Smooth muscle cell (in vitro differentiated cells): Measurements from ENCODE around the gene IQUB. TPM values are rescaled to one million over a fixed set of nuclear protein-coding genes. Genes with fewer than 3 reads are reported as not detected.

ENCODE experiments used
- DNase-seq: peaks from one replicate; lab custom pipeline; 2025; ENCODE audit not compliant: unreplicated experiment; lab: John Stamatoyannopoulos, UW
- H2AFZ ChIP-seq: fragments of 200-600 bp; sonication (generic); 2 replicates; pipeline ENCODE4 v1.6.0; 2016; ENCODE audit warnings: antibody characterized with exemption, low read depth, mild to moderate bottlenecking
- H3F3A ChIP-seq: fragments of 200-600 bp; sonication (generic); 2 replicates; pipeline ENCODE4 v1.6.0; 2017; ENCODE audit warnings: antibody characterized with exemption, low read depth
- H3K27ac ChIP-seq: fragments of 200-600 bp; sonication (generic); 2 replicates; pipeline ENCODE4 v1.5.1; 2016; ENCODE audit warnings: low read depth, mild to moderate bottlenecking
- H3K27me3 ChIP-seq: fragments of 200-600 bp; sonication (generic); 2 replicates; pipeline ENCODE4 v1.6.1; 2016; ENCODE audit warnings: low read depth, mild to moderate bottlenecking
- H3K36me3 ChIP-seq: fragments of 200-600 bp; sonication (generic); 2 replicates; pipeline ENCODE4 v1.5.1; 2016; ENCODE audit warnings: low read depth
- H3K4me1 ChIP-seq: fragments of 200-600 bp; sonication (generic); 2 replicates; pipeline ENCODE4 v1.5.1; 2016; ENCODE audit warnings: low read depth
- H3K4me2 ChIP-seq: fragments of 200-600 bp; sonication (generic); 2 replicates; pipeline ENCODE4 v1.6.0; 2016; ENCODE audit warnings: mild to moderate bottlenecking
- H3K4me3 ChIP-seq: fragments of 200-600 bp; sonication (generic); 2 replicates; pipeline ENCODE4 v1.5.1; 2016; ENCODE audit warnings: mild to moderate bottlenecking
- H3K79me2 ChIP-seq: fragments of 200-600 bp; sonication (generic); 2 replicates; pipeline ENCODE4 v1.6.0; 2016; ENCODE audit warnings: low read depth, mild to moderate bottlenecking
- H3K9ac ChIP-seq: fragments of 200-600 bp; sonication (generic); 2 replicates; pipeline ENCODE4 v1.6.0; 2016; ENCODE audit warnings: low read depth
- H3K9me3 ChIP-seq: fragments of 200-600 bp; sonication (generic); replicated peaks from 2 replicates; pipeline ENCODE4 v1.5.1; 2016; ENCODE audit warnings: low read depth
- H4K20me1 ChIP-seq: fragments of 200-600 bp; sonication (generic); 2 replicates; pipeline ENCODE4 v1.6.0; 2016; ENCODE audit warnings: low read depth
- WGBS: methylation state at CpG from one replicate; pipeline ENCODE4 v1.1.7; 2016; ENCODE audit warnings: low lambda C conversion rate; 5-methylcytosine and 5-hydroxymethylcytosine counted together
- polyA plus RNA-seq: library from polyadenylated mRNA; unstranded; fragments of >200 nt; fragmentation: Nextera tagmentation; extraction: Ambion mirVana; gene quantifications from 2 replicates; pipeline ENCODE4 v1.2.1, GENCODE V29; 2016
- total RNA-seq: library from RNA; depleted of rRNA; stranded (reverse); fragments of >200 nt; gene quantifications from 2 replicates; pipeline ENCODE4 v1.2.3, GENCODE V29; 2014
- TF ChIP-seq, protein P1 (sequence below): fragments of 200-600 bp; sonication (generic); IDR thresholded peaks from 2 replicates; pipeline ENCODE4 v1.5.1; 2017; ENCODE audit warnings: borderline replicate concordance, mild to moderate bottlenecking, antibody characterized with exemption; ENCODE audit not compliant: insufficient read depth, poor library complexity, severe bottlenecking

IQUB gene
- total and polyA plus RNA-seq, 2 experiments from 2014 or later = 0.58 to 2.1 TPM

DNA sequence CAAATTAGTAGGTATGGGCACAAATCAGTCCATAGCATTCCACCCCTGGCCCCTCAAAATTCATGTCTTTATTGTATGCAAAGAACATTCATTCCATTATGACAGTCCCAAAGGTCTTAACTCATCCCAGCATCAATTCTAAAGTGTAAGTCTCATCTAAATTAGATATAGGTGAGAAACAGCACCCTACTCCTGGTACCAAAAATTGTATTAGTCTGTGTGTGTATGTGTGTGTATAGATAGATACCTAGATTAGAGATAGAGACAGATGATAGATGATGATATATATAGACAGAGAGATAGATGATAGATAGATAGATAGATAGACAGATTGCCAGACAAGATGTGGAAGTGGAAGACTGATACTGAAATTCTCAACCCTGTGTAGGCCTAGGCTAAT lies 109.9 kb downstream of the IQUB start:
- H3K9ac ChIP-seq = no peak overlapping the region
- no peaks in the 10 kb centered on the region for H4K20me1 ChIP-seq

DNA sequence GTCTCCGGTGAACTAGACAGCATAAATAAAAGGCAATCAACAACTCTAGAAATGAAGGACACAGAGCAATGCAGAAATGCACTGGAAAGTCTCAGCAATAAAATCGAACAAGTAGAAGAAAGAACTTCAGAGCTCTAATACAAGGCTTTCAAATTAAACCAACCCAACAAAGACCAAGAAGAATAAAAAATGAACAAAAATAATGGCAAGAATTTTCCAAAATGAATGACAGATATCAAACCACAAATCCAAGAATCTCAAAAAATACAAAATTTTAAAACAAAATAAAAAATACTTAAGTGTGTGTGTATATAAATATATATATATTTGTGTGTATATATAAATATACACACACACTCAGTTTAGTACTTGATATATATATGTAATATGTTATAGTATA lies 110.8 kb downstream of the IQUB start:
- Histone ChIP-seq H3K9ac (no peak overlapping the region), H3K79me2 (no peaks in the 10 kb centered on the region), H3K27me3 (no peaks in the 10 kb centered on the region), H3K27ac (no peak overlapping the region), H3K4me1 (no peaks in the 10 kb centered on the region), H3F3A (no peaks in the 10 kb centered on the region), H3K4me2 (no peak overlapping the region), H2AFZ (no peak overlapping the region), H3K36me3 (no peaks in the 10 kb centered on the region), H3K4me3 (no peak overlapping the region), H4K20me1 (no peaks in the 10 kb centered on the region), H3K9me3 (no peaks in the 10 kb centered on the region)
- TF ChIP-seq, protein P1, sequence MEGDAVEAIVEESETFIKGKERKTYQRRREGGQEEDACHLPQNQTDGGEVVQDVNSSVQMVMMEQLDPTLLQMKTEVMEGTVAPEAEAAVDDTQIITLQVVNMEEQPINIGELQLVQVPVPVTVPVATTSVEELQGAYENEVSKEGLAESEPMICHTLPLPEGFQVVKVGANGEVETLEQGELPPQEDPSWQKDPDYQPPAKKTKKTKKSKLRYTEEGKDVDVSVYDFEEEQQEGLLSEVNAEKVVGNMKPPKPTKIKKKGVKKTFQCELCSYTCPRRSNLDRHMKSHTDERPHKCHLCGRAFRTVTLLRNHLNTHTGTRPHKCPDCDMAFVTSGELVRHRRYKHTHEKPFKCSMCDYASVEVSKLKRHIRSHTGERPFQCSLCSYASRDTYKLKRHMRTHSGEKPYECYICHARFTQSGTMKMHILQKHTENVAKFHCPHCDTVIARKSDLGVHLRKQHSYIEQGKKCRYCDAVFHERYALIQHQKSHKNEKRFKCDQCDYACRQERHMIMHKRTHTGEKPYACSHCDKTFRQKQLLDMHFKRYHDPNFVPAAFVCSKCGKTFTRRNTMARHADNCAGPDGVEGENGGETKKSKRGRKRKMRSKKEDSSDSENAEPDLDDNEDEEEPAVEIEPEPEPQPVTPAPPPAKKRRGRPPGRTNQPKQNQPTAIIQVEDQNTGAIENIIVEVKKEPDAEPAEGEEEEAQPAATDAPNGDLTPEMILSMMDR = no peak
- WGBS = 80% methylated on average over 2 of the region's 2 CpGs
- DNase-seq = no peak

More for the DNA sequence above, 109.9 kb downstream of the IQUB start:
- Histone ChIP-seq H3K36me3 (no peaks in the 10 kb centered on the region), H3K27me3 (no peaks in the 10 kb centered on the region), H3K4me1 (no peaks in the 10 kb centered on the region), H2AFZ (no peak overlapping the region), H3F3A (no peaks in the 10 kb centered on the region), H3K4me3 (no peak overlapping the region), H3K27ac (no peak overlapping the region), H3K79me2 (no peaks in the 10 kb centered on the region), H3K9me3 (no peaks in the 10 kb centered on the region), H3K4me2 (no peak overlapping the region)
- TF ChIP-seq, protein P1 = no peak
- no peak for DNase-seq

DNA sequence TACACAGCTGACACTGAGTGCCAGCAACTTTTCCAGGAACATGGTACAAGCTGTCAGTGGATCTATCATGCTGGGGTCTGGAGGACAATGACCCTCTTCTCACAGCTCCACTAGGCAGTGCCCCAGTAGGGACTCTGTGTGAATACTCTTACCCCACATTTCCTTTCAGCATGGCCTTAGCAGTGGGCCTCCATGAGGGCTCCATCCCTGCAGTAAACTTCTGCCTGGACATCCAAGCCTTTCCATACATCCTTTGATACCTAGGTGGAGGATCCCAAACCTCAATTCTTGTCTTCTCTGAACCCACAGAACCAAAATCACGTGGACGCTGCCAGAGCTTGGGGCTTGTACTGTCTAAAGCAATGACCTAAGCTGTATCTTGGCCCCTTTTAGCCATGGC lies 116.8 kb downstream of the IQUB start:
- H3K4me1 ChIP-seq = no peaks in the 10 kb centered on the region
- no peak overlapping the region for H3K27ac ChIP-seq
- no peaks in the 10 kb centered on the region for H3K79me2 ChIP-seq
- TF ChIP-seq, protein P1 = no peak
- H2AFZ ChIP-seq = no peak overlapping the region
- H3K9ac ChIP-seq = no peak overlapping the region
- H3K4me2 ChIP-seq = no peak overlapping the region
- H3F3A ChIP-seq = no peaks in the 10 kb centered on the region
- H4K20me1 ChIP-seq = no peaks in the 10 kb centered on the region
- no peaks in the 10 kb centered on the region for H3K27me3 ChIP-seq
- no peak for DNase-seq
- no peak overlapping the region for H3K4me3 ChIP-seq
- no peaks in the 10 kb centered on the region for H3K36me3 ChIP-seq
- no peaks in the 10 kb centered on the region for H3K9me3 ChIP-seq
- 100% methylated on average over 2 of the region's 2 CpGs for WGBS

DNA sequence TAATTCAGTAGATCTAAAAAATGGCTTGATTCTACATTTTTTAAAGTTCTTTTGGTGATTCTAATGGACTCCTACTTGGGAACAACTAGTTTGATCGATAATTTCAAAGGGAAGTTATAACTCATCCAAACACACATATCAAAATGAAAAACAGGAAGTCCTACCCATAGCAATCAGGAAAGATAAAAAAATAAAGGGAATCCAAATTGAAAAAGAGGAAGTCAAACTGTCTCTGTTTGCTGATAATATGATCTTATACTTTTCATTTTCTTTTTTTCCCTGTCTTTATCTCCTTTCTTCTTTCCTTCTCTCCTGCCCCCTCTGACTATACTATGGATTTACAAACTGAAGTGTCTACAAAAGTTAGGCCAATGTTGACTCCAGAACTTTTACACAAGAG lies 118.8 kb downstream of the IQUB start:
- no peaks in the 10 kb centered on the region for H4K20me1 ChIP-seq
- no peak overlapping the region for H3K27ac ChIP-seq
- H2AFZ ChIP-seq = no peak overlapping the region
- no peaks in the 10 kb centered on the region for H3K36me3 ChIP-seq
- H3K9me3 ChIP-seq = no peaks in the 10 kb centered on the region
- no peaks in the 10 kb centered on the region for H3K27me3 ChIP-seq
- WGBS = 97% methylated on average over 1 of the region's 1 CpG
- no peaks in the 10 kb centered on the region for H3K79me2 ChIP-seq
- H3K4me3 ChIP-seq = no peak overlapping the region
- no peak for DNase-seq
- H3K9ac ChIP-seq = no peak overlapping the region
- H3K4me2 ChIP-seq = no peak overlapping the region
- no peaks in the 10 kb centered on the region for H3F3A ChIP-seq
- TF ChIP-seq, protein P1 = no peak
- no peaks in the 10 kb centered on the region for H3K4me1 ChIP-seq
